PC-3 (cell line): ENCODE data around the gene POU2AF2. TPM values are rescaled to one million over a fixed set of nuclear protein-coding genes. Genes with fewer than 3 reads are reported as not detected.

Source experiments
- ATAC-seq: fragments of 200-7000 bp; cut with Tn5 transposase; 2 replicates; pipeline ENCODE4 v1.9.1; 2020; ENCODE audit warnings: mild to moderate bottlenecking, moderate library complexity
- BruUV-seq: library from RNA; stranded (reverse); fragments of 400-500 nt; replicated peaks from 2 replicates; lab custom pipeline; 2021; lab: Mats Ljungman, UMichigan
- CTCF ChIA-PET: fragments of 300-600 bp; sonication (Branson Sonifier 250); formaldehyde crosslinking; loops from one replicate; lab custom pipeline; 2022; ENCODE audit warnings: antibody characterized with exemption; lab: Charles Lee
- POLR2A ChIA-PET: fragments of 300-600 bp; sonication (Branson Sonifier 250); formaldehyde crosslinking; loops from one replicate; lab custom pipeline; 2022; ENCODE audit warnings: antibody characterized with exemption; ENCODE audit not compliant: unreplicated experiment; lab: Charles Lee
- DNase-seq: peaks from one replicate; pipeline ENCODE4 v3.0.0-alpha.2; 2015
- H2AFZ ChIP-seq: fragments of 300-600 bp; sonication (generic); 2 replicates; pipeline ENCODE4 v1.6.0; 2016; ENCODE audit warnings: antibody characterized with exemption, low read length
- H3F3A ChIP-seq: fragments of 300-600 bp; sonication (generic); one replicate; pipeline ENCODE4 v1.6.0; 2017; ENCODE audit warnings: antibody characterized with exemption, low read length, control low read depth, mild to moderate bottlenecking; ENCODE audit not compliant: unreplicated experiment
- H3K27ac ChIP-seq: fragments of 300-600 bp; sonication (generic); 2 replicates; pipeline ENCODE4 v1.5.1; 2016; ENCODE audit warnings: mild to moderate bottlenecking, low read length
- H3K27me3 ChIP-seq: fragments of 300-600 bp; sonication (generic); 2 replicates; pipeline ENCODE4 v1.6.1; 2016; ENCODE audit warnings: low read length, mixed read lengths
- H3K36me3 ChIP-seq: fragments of 300-600 bp; sonication (generic); 2 replicates; pipeline ENCODE4 v1.6.1; 2016; ENCODE audit warnings: low read depth, mixed run types, low read length, mixed read lengths
- H3K4me1 ChIP-seq: fragments of 300-600 bp; sonication (generic); 2 replicates; pipeline ENCODE4 v1.5.1; 2016; ENCODE audit warnings: low read length; ENCODE audit not compliant: insufficient read depth
- H3K4me2 ChIP-seq: fragments of 300-600 bp; sonication (generic); 2 replicates; pipeline ENCODE4 v1.6.0; 2016; ENCODE audit warnings: low read length
- H3K4me3 ChIP-seq: fragments of 300-600 bp; sonication (generic); 2 replicates; pipeline ENCODE4 v1.5.1; 2016; ENCODE audit warnings: mild to moderate bottlenecking, low read length, mixed read lengths
- H3K79me2 ChIP-seq: fragments of 300-600 bp; sonication (generic); 2 replicates; pipeline ENCODE4 v1.6.1; 2017; ENCODE audit warnings: low read length, mixed read lengths
- H3K9ac ChIP-seq: fragments of 300-600 bp; sonication (generic); 2 replicates; pipeline ENCODE4 v1.6.0; 2016; ENCODE audit warnings: mild to moderate bottlenecking, low read length
- H3K9me2 ChIP-seq: fragments of 300-600 bp; sonication (generic); replicated peaks from 2 replicates; pipeline ENCODE4 v1.6.1; 2016; ENCODE audit warnings: mixed run types, low read length, mixed read lengths
- H3K9me3 ChIP-seq: fragments of 300-600 bp; sonication (generic); 2 replicates; pipeline ENCODE4 v1.6.1; 2016; ENCODE audit warnings: low read length, mixed read lengths
- H4K20me1 ChIP-seq: fragments of 300-600 bp; sonication (generic); 2 replicates; pipeline ENCODE4 v1.6.1; 2016; ENCODE audit warnings: low read length, mixed read lengths
- CTCF ChIP-seq: fragments of 300-600 bp; sonication (generic); conservative IDR thresholded peaks from 2 replicates; pipeline ENCODE4 v1.5.1; 2017; ENCODE audit warnings: antibody characterized with exemption, low read depth, mild to moderate bottlenecking, low read length
- EZH2 ChIP-seq: fragments of 300-600 bp; sonication (generic); IDR thresholded peaks from one replicate; pipeline ENCODE4 v1.6.1; 2017; ENCODE audit warnings: antibody characterized with exemption, mild to moderate bottlenecking, low read length; ENCODE audit not compliant: unreplicated experiment
- EZH2phosphoT487 ChIP-seq: fragments of 300-600 bp; sonication (generic); IDR thresholded peaks from 2 replicates; pipeline ENCODE4 v1.6.1; 2018; ENCODE audit warnings: mild to moderate bottlenecking, antibody characterized with exemption, low read length, borderline replicate concordance
- intact Hi-C: fragments of 100-400 bp; cut with micrococcal nuclease; formaldehyde crosslinking; loops from 2 replicates; pipeline ENCODE4 v1.9.0; 2023
- total RNA-seq: library from RNA; depleted of rRNA; stranded (reverse); fragments of >200 nt; gene quantifications from 2 replicates; pipeline ENCODE4 v1.2.3, GENCODE V29; 2014

Gene POU2AF2
- total RNA-seq, 1 experiment from 2014 or later: not detected

DNA sequence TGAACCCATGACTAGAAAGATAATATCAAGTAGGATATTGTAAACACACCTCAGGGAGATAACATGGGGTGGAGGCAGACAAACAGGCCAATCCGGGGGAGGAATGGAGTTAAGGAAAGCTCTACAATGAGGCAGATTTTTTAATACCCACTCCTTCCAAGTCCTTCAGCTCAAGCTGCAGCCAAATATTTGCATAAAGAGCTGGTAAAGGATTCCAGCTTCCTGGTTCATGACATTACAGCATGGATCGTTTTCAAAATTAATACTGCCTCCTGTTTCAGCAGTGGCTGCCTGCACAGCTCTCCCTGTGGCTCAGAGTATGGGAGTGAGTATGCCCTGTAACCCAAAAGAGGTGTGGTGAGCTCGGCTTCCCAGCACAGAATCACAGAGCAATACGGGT is 57.9 kb downstream of the POU2AF2 start:
- Histone ChIP-seq H3K9me2 (no peaks in the 10 kb centered on the region), H4K20me1 (no peaks in the 10 kb centered on the region), H3K4me2 (no peak overlapping the region; the same call in 1 of the 2 replicates), H3K4me1 (no peaks in the 10 kb centered on the region; the same call in 1 of the 2 replicates), H3K27me3 (peaks cover 90% of the 10 kb centered on the region), H3K4me3 (no peak overlapping the region), H3K9me3 (no peaks in the 10 kb centered on the region), H2AFZ (no peak overlapping the region), H3K9ac (no peak overlapping the region), H3K79me2 (no peaks in the 10 kb centered on the region), H3F3A (no peaks in the 10 kb centered on the region), H3K27ac (no peak overlapping the region), H3K36me3 (no peaks in the 10 kb centered on the region)
- peak; percentile 63 for ATAC-seq
- peak; percentile 67 for DNase-seq
- POLR2A ChIA-PET: no interaction called here
- no peak for TF ChIP-seq EZH2
- no peak for TF ChIP-seq CTCF
- TF ChIP-seq EZH2phosphoT487: no peak
- no TSS peak for BruUV-seq
- intact Hi-C loops: no loop called here
- CTCF ChIA-PET: interaction anchor here (0.6 kb wide), 1 partner anchor 24 kb away, joined by 5 read pairs; no protein-coding TSS in a partner anchor

GRCh38 chr11:111305162-111305802 is 59.8 kb downstream of the POU2AF2 start:
- intact Hi-C loops: no loop called here
- no peaks in the 10 kb centered on the region for H3K79me2 ChIP-seq
- H3F3A ChIP-seq: no peaks in the 10 kb centered on the region
- H3K4me1 ChIP-seq: peaks cover 8% of the 10 kb centered on the region; the same call in 1 of the 2 replicates
- H4K20me1 ChIP-seq: no peaks in the 10 kb centered on the region
- no peak overlapping the region for H2AFZ ChIP-seq
- POLR2A ChIA-PET: no interaction called here
- BruUV-seq: no TSS peak
- ATAC-seq (no peak), DNase-seq (no peak)
- TF ChIP-seq CTCF: no peak
- no peak for TF ChIP-seq EZH2phosphoT487
- TF ChIP-seq EZH2: no peak
- CTCF ChIA-PET: interaction anchor here (0.6 kb wide), 1 partner anchor 23 kb away, joined by 6 read pairs; no protein-coding TSS in a partner anchor
- H3K27me3 ChIP-seq: peaks cover 88% of the 10 kb centered on the region
- H3K9me3 ChIP-seq: no peaks in the 10 kb centered on the region
- no peak overlapping the region for H3K9ac ChIP-seq
- H3K4me3 ChIP-seq: no peak overlapping the region
- H3K27ac ChIP-seq: no peak overlapping the region
- H3K36me3 ChIP-seq: no peaks in the 10 kb centered on the region
- no peak overlapping the region for H3K4me2 ChIP-seq
- no peaks in the 10 kb centered on the region for H3K9me2 ChIP-seq

GRCh38 chr11:111305876-111306275 is 60.4 kb downstream of the POU2AF2 start:
- DNase-seq: no peak
- no TSS peak for BruUV-seq
- H3K4me2 ChIP-seq: no peak overlapping the region
- no peaks in the 10 kb centered on the region for H3K9me2 ChIP-seq
- POLR2A ChIA-PET: no interaction called here
- CTCF ChIA-PET: interaction anchor here (0.6 kb wide), 1 partner anchor 23 kb away, joined by 6 read pairs; no protein-coding TSS in a partner anchor
- H3K27me3 ChIP-seq: peaks cover 82% of the 10 kb centered on the region
- no peak overlapping the region for H3K4me3 ChIP-seq
- H3F3A ChIP-seq: no peaks in the 10 kb centered on the region
- ATAC-seq: no peak
- peaks cover 8% of the 10 kb centered on the region; the same call in 1 of the 2 replicates for H3K4me1 ChIP-seq
- no peak overlapping the region for H3K9ac ChIP-seq
- TF ChIP-seq EZH2phosphoT487 (no peak), EZH2 (no peak), CTCF (no peak)
- H4K20me1 ChIP-seq: no peaks in the 10 kb centered on the region
- H3K27ac ChIP-seq: no peak overlapping the region
- intact Hi-C loops: no loop called here
- H3K36me3 ChIP-seq: no peaks in the 10 kb centered on the region
- H3K79me2 ChIP-seq: no peaks in the 10 kb centered on the region
- no peaks in the 10 kb centered on the region for H3K9me3 ChIP-seq
- no peak overlapping the region for H2AFZ ChIP-seq
